WTC11 (cell line): Measurements from ENCODE around the gene IFT122.

Experiments
- ATF1 ChIP-seq: sonication (generic); formaldehyde crosslinking; IDR thresholded peaks from 2 replicates; pipeline ENCODE4 v1.8.1; 2023; ENCODE audit warnings: mild to moderate bottlenecking, moderate library complexity, missing genetic modification reagents
- CTCF ChIP-seq: fragments of 200-600 bp; IDR thresholded peaks from 2 replicates; pipeline ENCODE4 v1.8.0; 2022; ENCODE audit warnings: antibody characterized with exemption
- E2F5 ChIP-seq: sonication (generic); formaldehyde crosslinking; IDR thresholded peaks from 2 replicates; pipeline ENCODE4 v1.8.1; 2022; ENCODE audit warnings: mild to moderate bottlenecking, moderate library complexity, missing genetic modification reagents
- ESRRA ChIP-seq: sonication (generic); formaldehyde crosslinking; IDR thresholded peaks from 2 replicates; pipeline ENCODE4 v1.8.1; 2022; ENCODE audit warnings: mild to moderate bottlenecking, missing genetic modification reagents, borderline replicate concordance
- ZNF263 ChIP-seq: sonication (generic); formaldehyde crosslinking; IDR thresholded peaks from 2 replicates; pipeline ENCODE4 v1.8.1; 2022; ENCODE audit warnings: low read depth, mild to moderate bottlenecking, moderate library complexity, missing genetic modification reagents
- ZNF317 ChIP-seq: sonication (generic); formaldehyde crosslinking; IDR thresholded peaks from 2 replicates; pipeline ENCODE4 v1.8.1; 2023; ENCODE audit warnings: low read depth, mild to moderate bottlenecking, moderate library complexity, missing genetic modification reagents, borderline replicate concordance

- no peak for TF ChIP-seq E2F5 (CRISPR knock-in tag)
- no peak for TF ChIP-seq ZNF317 (CRISPR knock-in tag)
- no peak for TF ChIP-seq CTCF
- TF ChIP-seq ESRRA, result no peak
- TF ChIP-seq ZNF263, result no peak
- no peak for TF ChIP-seq ATF1 (CRISPR knock-in tag)
Observed at GRCh38 chr3:129501630-129502029, 61.6 kb downstream of the IFT122 start.
